ENCODE results near the gene CDK5RAP2. TPM values are rescaled to one million over a fixed set of nuclear protein-coding genes. Genes with fewer than 3 reads are reported as not detected.

Gene CDK5RAP2
- polyA plus RNA-seq, 1 experiment, result 30.3 TPM

GRCh38 chr9:120579139-120580050, 572 bp downstream of the CDK5RAP2 start:
- CTCF ChIA-PET, result interaction anchor here (0.8 kb wide), 1 partner anchor 41 kb away, joined by 3 read pairs; no protein-coding TSS in a partner anchor
- DNase-seq (ENCODE audit: low read depth, low spot score), result no peak

GRCh38 chr9:120574473-120574872, 5.5 kb downstream of the CDK5RAP2 start:
- CTCF ChIA-PET, result interaction anchor here (0.6 kb wide), 1 partner anchor 84 kb away, joined by 3 read pairs; no protein-coding TSS in a partner anchor

More at GRCh38 chr9:120579139-120580050, 572 bp downstream of the CDK5RAP2 start:
- H3K27ac ChIP-seq (ENCODE audit: low read depth, low read length), result peak overlapping the region; percentile 52
- H3K4me3 ChIP-seq (ENCODE audit: low read depth, low read length), result peak overlapping the region; percentile 97
- TF ChIP-seq CTCF (IDR thresholded peaks at IDR 0.05; ENCODE audit: low read depth, low read length), result no peak
- H3K27me3 ChIP-seq (ENCODE audit: control insufficient read depth, insufficient read depth, low read length), result no peaks in the 10 kb centered on the region
- peaks cover 3% of the 10 kb centered on the region; the same call in 1 of the 2 replicates for H3K9me3 ChIP-seq (ENCODE audit: control insufficient read depth, insufficient read depth, low read length)
- POLR2A ChIA-PET, result interaction anchor here (0.6 kb wide), 2 partner anchors 18 to 37 kb away, joined by 4 to 5 read pairs; no protein-coding TSS in a partner anchor

GRCh38 chr9:120572472-120572871, 7.5 kb downstream of the CDK5RAP2 start:
- TF ChIP-seq CTCF (IDR thresholded peaks at IDR 0.05; ENCODE audit: low read depth, low read length), result no peak
- H3K9me3 ChIP-seq (ENCODE audit: control insufficient read depth, insufficient read depth, low read length), result no peaks in the 10 kb centered on the region
- no peak overlapping the region for H3K4me3 ChIP-seq (ENCODE audit: low read depth, low read length)
- CTCF ChIA-PET, result interaction anchor here (1.1 kb wide), 1 partner anchor 48 kb away, joined by 4 read pairs; no protein-coding TSS in a partner anchor
- H3K27ac ChIP-seq (ENCODE audit: low read depth, low read length), result no peak overlapping the region
- no peak for DNase-seq (ENCODE audit: low read depth, low spot score)
- H3K27me3 ChIP-seq (ENCODE audit: control insufficient read depth, insufficient read depth, low read length), result no peaks in the 10 kb centered on the region
- POLR2A ChIA-PET, result no interaction called here

More at GRCh38 chr9:120574473-120574872, 5.5 kb downstream of the CDK5RAP2 start:
- H3K27ac ChIP-seq (ENCODE audit: low read depth, low read length), result no peak overlapping the region
- DNase-seq (ENCODE audit: low read depth, low spot score), result no peak
- no peaks in the 10 kb centered on the region for H3K9me3 ChIP-seq (ENCODE audit: control insufficient read depth, insufficient read depth, low read length)
- no peak overlapping the region for H3K4me3 ChIP-seq (ENCODE audit: low read depth, low read length)
- no peaks in the 10 kb centered on the region for H3K27me3 ChIP-seq (ENCODE audit: control insufficient read depth, insufficient read depth, low read length)
- TF ChIP-seq CTCF (IDR thresholded peaks at IDR 0.05; ENCODE audit: low read depth, low read length), result no peak
- POLR2A ChIA-PET, result no interaction called here

- peak overlapping the region; percentile 77 for H3K27ac ChIP-seq (ENCODE audit: low read depth, low read length)
- no peaks in the 10 kb centered on the region for H3K9me3 ChIP-seq (ENCODE audit: control insufficient read depth, insufficient read depth, low read length)
- no peak for TF ChIP-seq CTCF (IDR thresholded peaks at IDR 0.05; ENCODE audit: low read depth, low read length)
- ChIA-PET CTCF (interaction anchor here (1.1 kb wide), 1 partner anchor 49 kb away, joined by 4 read pairs; no protein-coding TSS in a partner anchor), POLR2A (interaction anchor here (0.5 to 1.1 kb wide), 7 partner anchors 12 to 190 kb away, joined by 3 to 4 read pairs (median 3); no protein-coding TSS in a partner anchor)
- H3K27me3 ChIP-seq (ENCODE audit: control insufficient read depth, insufficient read depth, low read length), result no peaks in the 10 kb centered on the region
- DNase-seq (ENCODE audit: low read depth, low spot score), result peak; percentile 86
- no peak overlapping the region for H3K4me3 ChIP-seq (ENCODE audit: low read depth, low read length)
These were observed 8.3 kb downstream of the CDK5RAP2 start for GRCh38 chr9:120571443-120572257.

Data from AG04450 (cell line).